Ishikawa (cell line): ENCODE data around the gene EFNA5.

ENCODE experiments used
- CEBPB ChIP-seq: IDR thresholded peaks from 2 replicates; pipeline ENCODE4 v1.6.1; 2012
- CREB1 ChIP-seq: IDR thresholded peaks from 2 replicates; pipeline ENCODE4 v1.6.1; 2012; ENCODE audit warnings: low read depth
- EGR1 ChIP-seq: IDR thresholded peaks from 2 replicates; pipeline ENCODE4 v1.6.1; 2012
- EP300 ChIP-seq: IDR thresholded peaks from 2 replicates; pipeline ENCODE4 v1.6.1; 2012; ENCODE audit warnings: borderline replicate concordance
- FOXM1 ChIP-seq: IDR thresholded peaks from 2 replicates; pipeline ENCODE4 v1.6.1; 2012; ENCODE audit warnings: low read depth, borderline replicate concordance
- NFIC ChIP-seq: IDR thresholded peaks from 2 replicates; pipeline ENCODE4 v1.6.1; 2012
- RAD21 ChIP-seq: IDR thresholded peaks from 2 replicates; pipeline ENCODE4 v1.6.1; 2012; ENCODE audit warnings: low read depth
- REST ChIP-seq: IDR thresholded peaks from 2 replicates; pipeline ENCODE4 v1.6.1; 2012; ENCODE audit warnings: low read depth, mild to moderate bottlenecking
- TAF1 ChIP-seq: IDR thresholded peaks from 2 replicates; pipeline ENCODE4 v1.6.1; 2012; ENCODE audit warnings: low read depth, mild to moderate bottlenecking
- TCF12 ChIP-seq: IDR thresholded peaks from 2 replicates; pipeline ENCODE4 v1.6.1; 2012; ENCODE audit warnings: low read depth
- TEAD4 ChIP-seq: IDR thresholded peaks from 2 replicates; pipeline ENCODE4 v1.6.1; 2012
- YY1 ChIP-seq: IDR thresholded peaks from 2 replicates; pipeline ENCODE4 v1.6.1; 2012; ENCODE audit warnings: low read depth
- ZBTB7A ChIP-seq: IDR thresholded peaks from 2 replicates; pipeline ENCODE4 v1.6.1; 2012; ENCODE audit warnings: low read depth
- TF ChIP-seq, protein P1 (sequence below): IDR thresholded peaks from 2 replicates; pipeline ENCODE4 v1.6.1; 2012
- TF ChIP-seq, protein P2 (sequence below): IDR thresholded peaks from 2 replicates; pipeline ENCODE4 v1.6.1; 2012

Gene EFNA5

DNA sequence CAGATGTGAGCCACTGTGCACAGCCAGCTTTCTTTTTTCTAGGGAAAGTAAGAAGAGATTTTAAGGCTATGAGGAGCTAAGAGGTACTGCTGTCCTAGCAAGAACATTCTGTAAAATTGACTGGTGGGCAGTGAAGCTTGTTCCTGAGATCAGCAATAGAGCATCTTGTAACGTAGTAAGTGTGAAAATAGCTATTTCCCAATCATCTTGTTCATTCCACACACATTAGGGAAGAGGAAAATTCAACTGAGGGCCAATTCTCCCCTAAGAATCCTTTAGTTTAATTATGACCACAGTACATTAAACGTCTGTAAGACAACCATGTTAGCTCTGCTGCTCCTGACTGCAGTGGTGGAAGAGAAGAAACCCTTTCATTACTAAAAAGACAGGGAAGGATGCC is 246.2 kb downstream of the EFNA5 start:
- TF ChIP-seq TCF12 (no peak), EGR1 (no peak), FOXM1 (no peak), TEAD4 (no peak), NFIC (no peak), REST (no peak), ZBTB7A (no peak), CEBPB (no peak), YY1 (no peak), EP300 (no peak)
- TF ChIP-seq, protein P1, sequence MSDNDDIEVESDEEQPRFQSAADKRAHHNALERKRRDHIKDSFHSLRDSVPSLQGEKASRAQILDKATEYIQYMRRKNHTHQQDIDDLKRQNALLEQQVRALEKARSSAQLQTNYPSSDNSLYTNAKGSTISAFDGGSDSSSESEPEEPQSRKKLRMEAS, result no peak

DNA sequence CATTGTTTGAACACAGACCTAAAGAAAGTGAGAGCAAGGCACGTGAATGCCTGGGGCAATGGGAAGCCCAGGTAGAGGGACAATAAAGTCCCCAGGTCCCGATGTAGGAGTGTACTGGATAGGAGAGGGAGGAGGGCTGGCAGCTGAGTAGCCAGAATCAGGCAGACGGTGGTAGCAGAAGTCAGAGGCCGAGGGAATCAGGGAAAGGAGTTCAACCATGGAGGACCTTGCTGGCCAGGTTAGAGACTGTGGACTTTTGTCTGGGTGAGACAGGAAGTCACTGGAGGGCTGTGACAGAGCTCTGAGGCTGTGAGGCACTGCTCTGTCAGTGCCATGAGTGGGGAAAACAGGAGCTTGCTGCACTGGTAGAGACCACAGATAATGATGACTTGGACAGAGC is 248.2 kb downstream of the EFNA5 start:
- TF ChIP-seq CREB1 (no peak), TEAD4 (no peak), REST (no peak), EGR1 (no peak), NFIC (no peak), RAD21 (no peak), EP300 (no peak), FOXM1 (no peak), ZBTB7A (no peak), TCF12 (no peak)
- TF ChIP-seq, protein P1, result no peak

GRCh38 chr5:107419498-107419897 is 251.2 kb downstream of the EFNA5 start:
- TF ChIP-seq EP300 (no peak), TAF1 (no peak), YY1 (no peak), CREB1 (no peak), NFIC (no peak), EGR1 (no peak), CEBPB (no peak), REST (no peak), ZBTB7A (no peak), TCF12 (no peak), TEAD4 (no peak), RAD21 (no peak), FOXM1 (no peak)
- TF ChIP-seq, protein P2, sequence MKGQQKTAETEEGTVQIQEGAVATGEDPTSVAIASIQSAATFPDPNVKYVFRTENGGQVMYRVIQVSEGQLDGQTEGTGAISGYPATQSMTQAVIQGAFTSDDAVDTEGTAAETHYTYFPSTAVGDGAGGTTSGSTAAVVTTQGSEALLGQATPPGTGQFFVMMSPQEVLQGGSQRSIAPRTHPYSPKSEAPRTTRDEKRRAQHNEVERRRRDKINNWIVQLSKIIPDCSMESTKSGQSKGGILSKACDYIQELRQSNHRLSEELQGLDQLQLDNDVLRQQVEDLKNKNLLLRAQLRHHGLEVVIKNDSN, result no peak
- TF ChIP-seq, protein P1, result no peak

- no peak for TF ChIP-seq TCF12
- TF ChIP-seq YY1, result no peak
- no peak for TF ChIP-seq EP300
- TF ChIP-seq NFIC, result no peak
- TF ChIP-seq TAF1, result no peak
- TF ChIP-seq REST, result no peak
- TF ChIP-seq ZBTB7A, result no peak
- no peak for TF ChIP-seq EGR1
- TF ChIP-seq, protein P2, result no peak
- TF ChIP-seq CREB1, result no peak
These were observed 251.8 kb downstream of the EFNA5 start for GRCh38 chr5:107418902-107419301.
